Kidney capillary endothelial cell (primary cell): ENCODE results near the gene NEK2.
"Not testable (repeated sequence)": the region's sequence is repeated elsewhere in the genome, so short reads cannot be mapped to it uniquely, and the experiment has no call there.

Experiments used
- DNase-seq: peaks from one replicate; pipeline ENCODE4 v3.0.0-alpha.2; 2018; ENCODE audit warnings: low spot score

Gene NEK2

GRCh38 chr1:211675230-211676105, at the start of gene NEK2:
Gene NEK2 (minus strand): TSS chr1:211675621. CDS start chr1:211675479, 142 bp downstream.
- DNase-seq, result peak; percentile 79

DNA sequence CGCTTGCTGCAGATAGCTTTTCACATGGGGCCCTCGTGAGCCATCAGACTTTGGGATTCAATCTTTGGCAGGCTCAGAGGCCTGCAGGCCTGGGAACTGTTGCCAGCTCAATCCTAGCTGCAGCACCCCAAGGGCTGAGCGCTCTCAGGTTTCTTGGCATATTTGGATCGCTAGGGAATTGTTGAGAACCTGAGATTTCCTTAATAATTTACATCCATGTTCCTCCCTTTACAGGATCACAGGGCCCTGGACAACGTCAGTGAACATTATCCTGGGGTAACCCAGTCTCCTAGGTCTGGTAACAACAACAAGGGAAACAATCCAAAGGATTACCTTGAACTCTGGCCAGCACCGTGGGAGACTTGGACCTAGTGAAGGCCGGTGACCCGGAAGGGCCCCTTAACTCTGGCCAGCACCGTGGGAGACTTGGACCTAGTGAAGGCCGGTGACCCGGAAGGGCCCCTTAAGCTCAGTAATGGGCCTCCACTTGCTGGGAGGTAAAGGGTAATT, 49.3 kb upstream of the NEK2 start:
- DNase-seq, result no peak

DNA sequence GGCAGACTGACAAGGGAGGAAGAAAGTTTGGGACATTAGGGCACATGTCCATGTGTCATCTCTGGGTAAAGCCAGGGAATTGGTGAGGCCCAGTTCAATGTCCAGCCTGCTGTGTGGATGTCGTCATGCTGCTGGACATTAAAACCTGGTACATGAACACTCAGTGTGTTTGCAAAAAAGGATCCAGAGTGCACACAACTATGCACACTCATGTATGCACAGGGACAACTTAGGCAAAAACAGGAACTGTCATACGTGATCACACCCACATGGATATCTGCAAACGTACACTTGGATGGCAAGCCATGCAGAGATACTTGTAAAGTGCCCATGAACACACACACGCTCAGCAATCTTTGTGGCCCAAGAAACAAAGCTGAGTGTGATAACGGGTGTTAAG, 47.9 kb upstream of the NEK2 start:
- no peak for DNase-seq

GRCh38 chr1:211722277-211723175, 47.1 kb upstream of the NEK2 start:
- DNase-seq, result no peak

DNA sequence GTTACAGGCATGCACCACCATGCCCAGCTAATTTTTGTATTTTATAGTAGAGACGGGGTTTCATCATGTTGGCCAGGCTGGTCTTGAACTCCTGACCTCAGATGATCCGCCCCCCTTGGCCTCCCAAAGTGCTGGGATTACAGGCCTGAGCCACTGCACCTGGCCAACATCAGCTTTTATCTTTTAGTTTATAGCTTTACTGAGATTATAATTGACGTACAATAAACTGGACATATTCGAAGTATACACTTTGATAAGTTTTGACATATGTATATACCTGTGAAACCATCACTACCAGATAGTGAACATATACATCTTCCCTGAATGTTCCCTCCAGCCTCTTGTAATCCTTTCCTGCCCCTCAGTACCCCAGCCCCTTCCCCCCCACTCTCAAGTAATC, 41.1 kb upstream of the NEK2 start:
- DNase-seq, result not testable (repeated sequence)

DNA sequence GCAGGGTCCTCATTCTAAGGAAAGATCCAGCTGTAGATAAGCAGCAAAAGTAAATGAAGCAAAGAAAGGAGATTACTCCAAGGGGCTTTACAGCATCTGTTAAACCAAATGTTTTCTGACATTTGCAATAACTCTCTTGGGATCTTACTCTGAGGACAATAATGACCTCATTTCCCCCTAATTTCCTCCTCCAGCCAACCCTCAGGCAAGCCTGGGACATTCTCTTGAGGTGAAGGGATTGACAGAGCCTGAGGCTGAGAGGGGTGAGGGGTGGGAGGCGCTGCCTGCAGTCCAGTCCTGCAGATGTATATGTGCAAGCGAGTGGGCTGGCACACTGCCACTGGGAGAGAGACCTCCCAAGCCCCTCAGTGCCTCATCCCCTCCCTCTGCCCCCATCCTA, 40.5 kb upstream of the NEK2 start:
- peak; percentile 10 for DNase-seq

DNA sequence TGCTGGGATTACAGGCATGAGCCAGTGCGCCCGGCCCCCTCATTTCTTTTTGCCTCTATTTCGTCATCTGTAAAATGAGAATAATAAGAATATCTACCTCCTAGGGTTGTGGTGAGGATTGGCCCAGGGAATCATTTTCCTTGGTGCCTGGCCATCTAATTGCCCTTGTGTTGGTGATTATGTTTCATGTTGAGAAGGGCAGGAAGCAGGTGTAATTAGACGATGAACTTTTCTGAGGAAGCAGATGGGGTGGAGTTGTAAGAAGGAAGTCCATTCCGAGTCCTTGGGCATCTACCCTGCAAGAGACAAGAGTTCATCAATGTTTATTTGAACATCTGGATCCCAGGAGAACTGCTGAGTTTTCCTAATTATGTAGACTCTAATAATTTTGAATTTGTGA, 38.7 kb upstream of the NEK2 start:
- no peak for DNase-seq

GRCh38 chr1:211713231-211713630, 37.8 kb upstream of the NEK2 start:
- no peak for DNase-seq

DNA sequence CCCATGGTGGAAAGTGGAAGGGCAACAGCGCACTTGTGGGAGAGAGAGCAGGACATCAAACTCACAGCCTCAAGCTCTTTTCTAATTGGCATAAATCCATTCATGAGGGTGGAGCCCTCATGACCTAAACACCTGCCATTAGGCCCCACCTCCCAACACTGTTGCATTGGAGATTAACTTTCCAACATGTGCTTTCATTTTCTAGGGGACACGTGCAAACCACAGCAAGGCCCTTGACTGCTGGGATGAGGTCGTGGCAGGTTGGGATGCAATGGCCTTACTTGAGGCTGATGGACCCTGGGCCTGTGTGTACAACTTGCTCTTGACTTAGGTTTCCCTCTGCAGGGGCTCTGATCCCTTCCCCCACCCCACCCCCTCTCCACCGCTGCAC, 35.9 kb upstream of the NEK2 start:
- DNase-seq, result no peak

DNA sequence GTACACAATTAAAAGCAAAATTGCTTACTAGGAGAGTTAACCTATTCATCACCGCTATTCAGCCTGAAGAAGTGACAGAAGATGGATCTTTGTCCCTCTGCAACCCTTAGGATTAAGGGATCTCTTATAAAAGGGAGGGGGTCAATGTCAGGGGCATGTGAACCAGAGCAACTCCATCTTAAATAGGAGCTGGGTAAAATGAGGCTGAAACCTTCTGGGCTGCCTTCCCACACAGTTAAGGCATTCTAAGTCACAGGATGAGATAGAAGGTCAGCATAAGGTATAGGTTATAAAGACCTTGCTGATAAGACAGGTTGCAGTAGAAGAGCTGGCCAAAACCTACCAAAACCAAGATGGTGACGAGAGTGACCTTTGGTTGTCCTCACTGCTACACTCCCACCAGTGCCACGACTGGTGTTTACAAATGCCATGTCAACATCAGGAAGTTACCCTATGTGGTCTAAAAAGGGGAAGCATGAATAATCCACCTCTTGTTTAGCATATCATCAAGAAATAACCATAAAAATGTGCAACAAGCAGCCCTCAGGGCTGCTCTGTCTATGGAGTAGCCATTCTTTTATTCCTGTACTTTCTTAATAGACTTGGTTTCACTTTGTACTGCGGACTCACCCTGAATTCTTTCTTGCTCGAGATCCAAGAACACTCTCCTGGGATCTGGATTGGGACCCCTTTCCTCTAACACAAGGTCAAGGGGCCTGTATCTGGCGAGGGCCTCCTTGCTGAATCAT, 35.3 kb upstream of the NEK2 start:
- DNase-seq, result no peak

- no peak for DNase-seq
These were observed 33.5 kb upstream of the NEK2 start for GRCh38 chr1:211708926-211709325.

GRCh38 chr1:211708006-211708405, 32.6 kb upstream of the NEK2 start:
- no peak for DNase-seq

DNA sequence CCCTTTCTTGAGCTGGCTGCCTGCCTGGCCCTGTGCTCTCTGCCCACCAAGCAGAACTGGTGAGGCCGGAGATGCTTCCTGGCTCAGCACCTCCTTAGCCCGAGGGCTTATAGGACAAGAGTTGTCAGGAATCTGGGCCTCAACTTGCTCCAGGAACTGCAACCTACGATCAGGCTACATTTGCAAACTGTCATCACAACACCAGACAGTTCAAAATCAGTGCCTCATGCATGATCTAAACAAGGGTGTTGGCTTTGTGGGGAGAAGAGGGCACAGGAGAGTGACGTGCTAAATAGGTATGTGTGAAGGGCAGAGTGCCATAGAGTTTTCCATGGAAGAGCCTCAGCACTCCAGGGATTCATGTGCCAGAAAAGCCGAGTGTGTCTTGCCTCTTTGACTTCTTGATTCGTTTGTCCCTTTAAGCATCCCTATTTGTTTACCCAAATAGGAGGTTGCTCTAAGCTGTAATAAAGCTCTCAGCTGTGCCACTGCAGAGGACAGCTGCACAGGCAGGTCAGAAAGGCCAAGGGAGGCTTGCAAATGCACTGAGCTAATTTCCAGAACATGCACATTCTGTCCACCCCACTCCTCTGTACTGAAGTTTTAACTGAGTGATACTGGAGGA, 30.2 kb upstream of the NEK2 start:
- no peak for DNase-seq

- no peak for DNase-seq
These were observed 29.1 kb upstream of the NEK2 start for GRCh38 chr1:211704543-211704942.

DNA sequence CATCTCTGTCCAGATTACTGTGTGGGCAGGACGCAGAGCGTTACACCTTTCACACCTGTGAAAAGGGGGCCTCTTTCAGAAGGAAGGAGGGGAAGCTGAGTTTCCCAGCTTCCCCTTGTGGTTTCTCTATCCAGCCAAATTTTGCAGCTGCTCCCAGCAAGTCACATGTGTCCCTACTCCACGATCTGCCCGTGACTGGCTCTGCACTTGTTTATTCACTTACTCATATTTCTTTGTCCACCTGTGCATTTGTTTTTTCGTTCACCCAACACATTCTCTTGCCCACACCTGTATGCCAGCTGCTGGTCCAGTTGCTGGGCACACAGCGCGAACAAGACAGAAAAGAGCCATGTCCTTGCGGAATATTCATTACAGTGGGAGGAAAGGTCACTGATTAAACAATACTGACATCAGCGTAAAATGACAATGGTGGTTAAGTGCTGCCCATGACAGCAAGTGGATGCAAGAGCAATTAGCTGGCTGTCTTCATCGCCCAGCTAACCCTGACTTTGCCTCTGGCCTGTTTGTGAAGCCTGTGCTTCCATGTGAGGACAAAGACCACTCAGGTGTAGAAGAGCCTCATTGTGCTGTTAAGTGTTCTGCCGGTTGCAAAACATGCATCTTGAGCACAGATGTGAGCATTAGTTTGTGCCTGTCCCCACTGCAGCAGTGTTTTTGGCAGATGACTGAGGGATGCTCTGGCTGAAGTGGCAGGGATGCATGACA, 28.6 kb upstream of the NEK2 start:
- no peak for DNase-seq

DNA sequence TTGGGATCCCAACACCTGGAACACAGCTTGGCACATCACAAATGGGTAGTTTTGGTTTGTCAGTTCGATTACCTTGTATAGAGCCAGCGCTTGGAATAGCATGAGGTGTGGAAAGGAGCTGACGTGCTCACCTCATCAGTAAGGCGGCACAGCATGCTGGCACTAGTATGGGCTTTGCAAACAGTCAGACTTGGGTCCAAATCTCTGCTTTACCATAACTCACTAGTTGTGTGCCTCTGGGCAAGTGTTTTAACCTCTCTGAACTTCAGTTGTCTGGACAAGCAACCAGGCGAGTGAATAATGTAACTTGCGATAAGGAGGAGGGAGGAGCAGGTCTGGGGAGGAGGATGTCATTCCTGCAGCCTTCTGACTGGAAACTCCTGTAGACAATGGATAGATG, 26.3 kb upstream of the NEK2 start:
- DNase-seq, result no peak

DNA sequence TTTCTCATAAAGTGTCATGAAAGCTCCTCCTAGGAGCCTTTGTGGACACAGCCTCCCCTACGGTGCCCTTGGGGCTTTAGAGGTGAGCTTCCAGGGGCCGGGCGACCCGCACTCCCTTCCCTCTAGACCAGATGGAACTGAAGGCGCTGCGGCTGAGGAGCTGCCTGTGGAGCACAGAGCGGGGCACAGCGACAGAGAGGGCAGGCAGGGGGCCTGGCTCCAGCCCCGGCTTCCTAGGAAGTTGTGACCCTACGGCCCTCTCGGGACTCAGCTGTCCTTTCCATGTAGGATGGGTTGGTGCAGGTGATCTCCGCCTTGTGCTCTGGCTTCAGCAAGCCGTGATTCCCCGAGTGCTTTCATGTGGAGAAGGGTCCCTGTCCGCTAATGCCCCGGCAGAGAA, 23.6 kb upstream of the NEK2 start:
- DNase-seq, result no peak

DNA sequence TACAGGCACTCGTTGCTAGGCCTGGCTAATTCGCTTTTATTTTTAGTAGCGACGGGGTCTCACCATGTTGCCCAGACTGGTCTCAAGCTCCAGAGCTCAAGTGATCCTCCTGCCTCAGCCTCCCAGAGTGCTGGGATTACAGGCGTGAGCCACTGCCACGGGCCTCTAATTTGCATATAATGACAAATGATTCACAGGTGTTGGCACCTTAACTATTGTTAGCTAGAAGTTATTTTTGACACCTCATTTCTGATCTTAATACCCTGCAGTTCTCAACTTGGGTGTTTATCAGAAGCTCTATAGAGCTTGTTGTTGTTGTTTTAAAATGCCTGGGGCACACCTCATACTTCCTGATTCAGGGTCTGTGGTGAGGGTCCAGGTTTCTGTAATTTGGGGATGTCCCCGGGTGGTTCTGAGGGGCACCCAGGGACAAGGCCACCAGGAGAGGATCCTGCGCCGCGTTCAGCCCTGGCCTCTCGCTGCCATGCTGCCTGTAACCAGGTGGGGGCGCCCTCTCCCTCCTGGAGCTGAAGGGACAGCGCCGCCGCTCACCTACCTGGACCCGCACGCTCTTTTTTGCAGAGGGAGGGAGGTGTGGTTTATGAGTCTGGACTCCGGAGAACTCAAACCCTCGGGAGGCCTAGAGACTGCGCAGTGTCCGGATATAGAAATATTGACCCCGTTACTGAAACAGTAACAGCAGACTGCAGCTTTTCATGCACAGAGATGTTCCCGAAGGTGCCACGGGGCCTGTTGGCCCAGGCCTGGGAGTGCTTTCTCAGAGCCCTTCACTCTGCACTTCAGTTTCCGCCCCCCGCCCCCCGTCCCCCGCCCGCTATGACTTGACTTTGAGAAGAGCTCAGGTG, 23.0 kb upstream of the NEK2 start:
- DNase-seq, result peak; percentile 48

- no peak for DNase-seq
These were observed 21.9 kb upstream of the NEK2 start for GRCh38 chr1:211697356-211697755.
